GM21526 (cell line): ENCODE data around the gene GOLPH3.
"Not testable (repeated sequence)": the region's sequence is repeated elsewhere in the genome, so short reads cannot be mapped to it uniquely, and the experiment has no call there.

Experiments used
- ATAC-seq: cut with Tn5 transposase; IDR thresholded peaks from one replicate; pipeline ENCODE4 v1.9.1; 2021; ENCODE audit warnings: moderate library complexity; ENCODE audit not compliant: unreplicated experiment, low FRiP score

The GOLPH3 gene

GRCh38 chr5:32172186-32172911 lies 1.8 kb downstream of the GOLPH3 start:
- ATAC-seq, result not testable (repeated sequence)

DNA sequence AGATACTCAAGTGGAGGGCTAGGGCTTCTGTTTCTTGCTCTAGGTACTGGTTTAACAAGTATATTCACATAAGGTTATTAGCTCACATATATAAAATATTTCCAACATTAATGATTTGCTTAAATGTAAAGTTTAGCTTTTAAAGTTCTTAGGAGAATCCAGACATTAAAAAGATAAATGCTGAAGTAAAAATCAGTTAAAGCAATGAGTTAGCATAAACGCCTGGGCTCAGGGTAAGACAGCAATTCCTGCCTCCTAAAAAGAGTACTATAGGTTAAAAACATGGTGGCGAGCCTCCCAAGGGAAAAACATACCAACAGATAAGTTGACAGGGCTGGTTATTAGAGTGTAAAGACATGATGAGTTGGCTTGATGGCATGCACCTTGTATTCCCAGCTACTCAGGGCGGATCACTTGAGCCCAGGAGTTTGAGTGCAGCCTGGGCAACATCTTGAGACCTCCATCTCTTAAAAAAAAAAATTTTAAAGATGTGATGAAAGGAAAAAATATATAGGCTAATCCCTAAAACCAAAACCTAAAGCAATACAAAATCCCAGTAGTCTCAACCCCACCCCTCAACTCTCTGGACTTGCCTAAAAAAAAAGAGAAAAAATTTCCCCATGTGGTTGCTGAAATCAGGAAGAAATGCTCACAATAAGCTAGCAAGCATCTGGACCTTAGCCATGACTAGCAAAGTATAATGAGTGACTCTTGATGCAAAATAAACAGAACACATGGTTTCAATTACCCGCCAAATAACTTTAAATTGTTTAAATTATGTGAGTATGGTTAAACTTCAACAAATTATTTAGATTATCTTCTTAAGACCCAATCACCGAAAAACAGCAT lies 3.6 kb downstream of the GOLPH3 start:
- ATAC-seq, result no peak

- no peak for ATAC-seq
Observed at GRCh38 chr5:32168460-32169033, 5.6 kb downstream of the GOLPH3 start.

DNA sequence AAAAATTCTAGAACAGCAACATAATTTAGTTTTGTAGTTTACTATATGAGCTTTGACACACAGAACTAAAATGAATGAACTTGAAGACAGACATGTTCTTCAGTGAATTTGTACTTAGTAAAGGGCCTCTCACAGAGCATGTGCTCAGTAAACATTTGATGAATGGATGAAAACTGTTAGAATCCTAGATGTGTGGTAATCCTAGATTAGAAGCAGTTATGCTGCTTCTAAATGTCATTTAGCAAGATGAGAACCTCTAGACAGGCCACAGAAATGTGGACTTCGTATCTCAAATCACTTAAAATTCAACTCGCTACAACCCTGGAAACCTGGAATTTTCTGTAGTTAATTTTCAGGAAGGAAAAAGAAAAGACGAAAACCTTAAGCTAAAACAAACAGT lies 8.5 kb downstream of the GOLPH3 start:
- no peak for ATAC-seq

- no peak for ATAC-seq
Observed at GRCh38 chr5:32163785-32164184, 10.3 kb downstream of the GOLPH3 start.

DNA sequence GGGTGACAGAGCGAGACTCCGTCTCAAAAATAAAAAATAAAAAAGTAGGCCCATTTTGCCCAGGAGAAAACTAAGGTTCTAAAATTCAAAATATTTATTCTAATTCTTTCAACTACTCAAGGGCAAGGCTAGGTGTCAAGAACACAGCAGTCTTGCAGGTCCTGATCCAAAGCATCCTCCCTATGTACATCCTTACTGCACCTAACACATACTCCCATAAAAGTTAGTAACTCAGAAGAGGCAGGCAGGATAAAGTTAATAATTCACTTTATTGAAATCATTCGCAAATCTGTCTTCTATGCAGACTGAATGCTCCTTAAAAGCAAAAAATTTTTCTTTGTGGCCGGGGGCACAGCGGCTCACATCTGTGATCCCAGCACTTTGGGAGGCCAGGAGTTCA lies 11.1 kb downstream of the GOLPH3 start:
- ATAC-seq, result no peak

- no peak for ATAC-seq
Observed at GRCh38 chr5:32160228-32160627, 13.9 kb downstream of the GOLPH3 start.

DNA sequence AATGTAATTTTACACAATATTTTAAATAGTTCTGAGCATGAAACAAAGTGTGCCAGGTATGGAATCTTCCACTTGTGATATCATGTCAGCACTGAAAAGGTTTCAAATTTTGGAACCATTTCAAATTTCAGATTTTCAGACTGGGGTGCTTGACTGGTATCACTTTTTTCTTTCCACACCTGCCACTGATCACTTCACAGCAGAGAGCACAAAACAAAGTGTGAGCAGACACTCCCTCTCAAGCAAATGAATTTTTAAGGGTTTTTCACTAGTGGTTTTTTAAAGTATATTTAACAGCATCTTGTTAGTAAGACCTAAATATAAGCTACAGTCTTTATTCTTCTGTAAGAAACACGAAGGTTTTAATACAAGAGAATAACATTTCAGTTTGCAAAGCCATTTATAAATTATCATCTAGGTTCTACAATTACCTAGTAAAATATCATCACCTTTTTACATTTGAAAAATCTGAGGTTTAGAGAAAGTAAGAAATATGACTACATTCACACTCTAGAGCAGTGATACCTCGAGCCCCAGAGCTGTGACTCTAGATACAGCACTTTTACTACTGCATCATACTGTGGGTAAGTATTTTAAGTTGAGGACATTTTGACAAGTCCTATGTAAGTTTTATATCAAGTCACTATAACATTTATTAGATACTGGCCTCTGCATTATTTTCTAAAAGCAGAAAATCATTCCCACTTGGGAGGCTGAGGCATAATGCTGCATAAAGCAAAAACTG lies 14.6 kb downstream of the GOLPH3 start:
- no peak for ATAC-seq

DNA sequence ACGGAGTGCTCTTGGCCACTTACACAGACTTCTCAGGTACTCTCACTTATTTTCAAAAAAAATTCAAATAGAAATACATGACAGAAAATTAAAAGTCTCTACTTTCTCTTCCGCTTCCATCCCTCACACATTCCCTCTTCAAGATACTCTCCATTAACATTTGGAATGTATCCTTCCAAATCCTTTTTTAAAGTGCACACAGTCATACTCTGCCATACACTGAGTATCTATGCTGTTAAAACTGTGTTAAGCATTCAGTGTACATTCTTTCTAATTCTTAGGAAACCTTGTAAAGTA lies 15.5 kb downstream of the GOLPH3 start:
- ATAC-seq, result no peak

- ATAC-seq, result no peak
Observed at GRCh38 chr5:32157078-32157477, 17.0 kb downstream of the GOLPH3 start.

DNA sequence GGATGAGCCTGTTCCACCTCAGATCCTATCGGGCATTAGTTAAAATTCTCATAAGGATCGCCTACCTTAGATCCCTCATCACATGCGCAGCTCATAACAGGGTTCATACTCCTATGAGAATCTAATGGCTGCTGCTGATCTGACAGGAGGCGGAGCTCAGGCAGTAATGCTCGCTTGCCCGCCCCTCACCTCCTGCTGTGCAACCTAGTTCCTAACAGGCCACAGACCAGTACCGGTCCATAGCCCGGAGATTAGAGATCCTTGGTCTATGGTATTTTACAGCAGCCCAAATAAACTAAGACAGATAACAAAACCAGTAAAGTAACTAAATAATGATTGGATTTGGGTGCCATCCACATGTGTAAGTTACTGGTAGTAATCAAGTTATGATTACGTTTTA lies 17.5 kb downstream of the GOLPH3 start:
- no peak for ATAC-seq

DNA sequence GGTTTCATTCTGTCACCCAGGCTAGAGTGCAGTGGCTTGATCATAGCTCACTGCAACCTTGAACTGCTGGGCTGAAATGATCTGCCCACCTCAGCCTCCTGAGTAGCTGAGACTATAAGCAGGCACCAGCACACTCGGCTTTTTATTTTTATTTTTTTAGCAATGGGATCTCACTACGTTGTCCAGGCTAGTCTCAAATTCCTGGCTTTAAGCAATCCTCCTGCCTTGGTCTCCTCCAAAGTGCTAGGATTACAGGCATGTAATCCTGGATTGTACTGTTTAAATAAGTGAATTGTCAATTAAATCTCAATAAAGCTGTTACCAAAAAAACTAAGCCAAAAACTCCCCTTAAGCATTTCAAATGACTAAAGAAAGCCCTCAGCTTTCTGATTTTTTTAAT lies 18.9 kb downstream of the GOLPH3 start:
- ATAC-seq, result no peak

- no peak for ATAC-seq
Observed at GRCh38 chr5:32153723-32154122, 20.4 kb downstream of the GOLPH3 start.

- ATAC-seq, result no peak
Observed at GRCh38 chr5:32151198-32151597, 22.9 kb downstream of the GOLPH3 start.

DNA sequence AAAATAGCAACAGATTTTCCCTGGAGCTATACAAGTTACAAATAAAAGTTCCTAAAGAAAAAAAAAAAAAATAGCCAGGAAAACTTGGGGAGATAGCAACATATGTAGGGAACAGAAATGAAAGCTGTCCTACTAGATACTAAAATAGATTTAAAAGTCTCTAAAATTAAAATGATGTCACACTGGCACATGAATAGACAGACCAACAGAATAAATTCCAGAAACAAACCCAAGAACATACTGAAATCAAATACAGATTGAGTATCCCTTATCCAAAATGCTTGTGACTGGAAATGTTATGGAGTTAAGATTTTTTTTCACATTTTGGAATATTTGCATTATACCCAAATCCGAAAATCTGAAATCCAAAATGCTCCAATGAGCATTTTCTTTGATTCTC lies 23.8 kb downstream of the GOLPH3 start:
- ATAC-seq, result no peak

GRCh38 chr5:32147959-32148358 lies 26.2 kb downstream of the GOLPH3 start:
- ATAC-seq, result no peak

DNA sequence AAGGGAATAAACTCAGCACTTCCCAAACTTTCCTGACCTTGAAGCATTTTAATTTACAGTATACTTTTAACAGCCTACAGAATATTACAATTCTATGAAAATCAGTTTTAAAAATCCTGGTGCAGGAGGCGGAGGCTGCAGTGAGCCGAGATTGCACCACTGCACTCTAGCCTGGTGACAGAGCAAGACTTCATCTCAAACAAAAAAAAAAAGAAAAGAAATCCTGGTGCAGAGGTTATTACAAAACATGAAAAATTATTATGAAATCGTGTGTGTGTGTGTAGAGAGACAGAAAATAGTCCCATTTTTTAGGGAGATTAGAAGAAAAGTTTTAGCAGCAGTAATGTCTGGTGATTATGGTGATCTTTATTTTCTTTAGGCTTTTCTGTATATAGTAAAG lies 26.9 kb downstream of the GOLPH3 start:
- no peak for ATAC-seq

DNA sequence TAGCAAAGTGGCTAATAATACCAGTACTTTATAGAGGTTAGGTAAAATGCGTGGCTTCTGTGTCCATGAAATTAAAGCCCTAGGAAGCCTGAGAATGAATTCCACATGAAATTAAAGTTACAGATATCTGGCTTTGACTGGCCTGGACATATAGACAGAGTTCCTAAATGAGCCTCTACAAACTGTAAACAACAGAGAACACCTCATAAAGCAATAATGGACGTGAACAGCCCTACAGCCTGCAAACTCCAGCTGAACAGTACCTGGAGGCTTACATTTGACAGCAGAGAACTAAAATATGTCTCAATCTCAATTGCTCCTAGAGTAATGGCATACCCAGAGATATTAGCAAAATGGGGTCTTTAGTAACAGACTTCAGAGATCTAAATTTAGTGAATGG lies 28.7 kb downstream of the GOLPH3 start:
- ATAC-seq, result no peak

DNA sequence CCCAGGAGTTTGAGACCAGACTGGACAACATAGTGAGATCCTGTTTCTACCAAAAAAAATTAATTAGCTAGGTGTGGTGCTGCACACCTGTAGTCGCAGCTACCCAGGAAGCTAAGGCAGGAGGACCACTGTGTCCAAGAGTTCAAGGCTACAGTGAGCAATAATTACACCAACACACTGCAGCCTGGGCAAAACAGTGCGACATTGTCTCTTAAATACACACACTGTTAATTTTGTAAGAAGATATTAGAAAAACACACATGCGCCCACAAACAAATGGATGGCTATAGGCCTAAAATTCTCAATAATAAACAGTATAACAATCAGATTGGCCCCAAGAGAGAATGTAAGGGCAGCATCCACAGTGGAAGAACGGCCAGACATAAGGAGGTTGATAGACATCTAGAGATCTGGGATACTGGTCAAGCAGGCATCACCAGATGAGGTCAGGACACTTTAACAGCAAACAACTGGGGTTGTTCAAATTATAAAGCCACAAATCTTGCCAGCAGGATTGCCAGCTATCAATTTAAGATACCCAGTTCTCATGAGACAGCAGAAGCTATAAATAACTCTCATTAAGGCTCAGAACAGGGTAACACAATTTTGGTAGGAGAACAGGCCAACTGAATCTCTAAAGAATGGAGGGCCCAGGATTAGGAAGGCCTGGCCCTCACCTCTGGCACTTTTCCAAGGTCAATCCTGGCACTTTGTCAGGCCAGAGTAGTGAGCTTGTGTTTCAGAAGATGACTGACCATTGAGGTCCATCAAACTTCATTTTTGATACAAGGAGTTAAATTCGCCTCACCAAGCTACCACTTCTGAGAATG lies 29.5 kb downstream of the GOLPH3 start:
- ATAC-seq, result no peak

GRCh38 chr5:32143617-32144377 lies 30.3 kb downstream of the GOLPH3 start:
- ATAC-seq, result no peak
